Stimulated activated CD8-positive, alpha-beta memory T cell treated with anti-CD3 and anti-CD28 coated beads, Interleukin-4, amount 100 ng/mL, for 24 hours (primary cell): ENCODE data around the gene XRCC4.

Source experiments
- DNase-seq: peaks from one replicate; pipeline ENCODE4 v3.0.0-alpha.2; 2020; ENCODE audit warnings: low read depth

The XRCC4 gene

GRCh38 chr5:83277154-83277553, 199.8 kb downstream of the XRCC4 start:
- no peak for DNase-seq

DNA sequence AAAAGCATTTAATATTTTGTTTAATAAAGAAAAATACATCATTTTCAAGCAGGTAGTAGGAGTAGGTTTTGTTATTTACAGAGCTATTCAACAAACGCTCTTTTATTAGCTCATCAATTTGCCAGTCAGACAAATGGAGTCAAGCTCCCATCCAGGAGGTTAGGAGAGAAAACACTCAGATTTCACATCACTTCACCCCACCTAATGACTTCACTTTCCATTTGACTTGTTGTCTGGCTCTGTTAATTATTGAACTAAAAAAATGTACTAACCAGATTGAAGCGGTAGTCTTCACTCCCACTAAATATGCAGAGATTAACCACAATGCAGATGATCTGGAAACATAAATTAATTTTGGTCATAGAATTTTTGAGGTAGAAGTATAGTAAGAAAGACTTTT, 200.6 kb downstream of the XRCC4 start:
- DNase-seq, result no peak

DNA sequence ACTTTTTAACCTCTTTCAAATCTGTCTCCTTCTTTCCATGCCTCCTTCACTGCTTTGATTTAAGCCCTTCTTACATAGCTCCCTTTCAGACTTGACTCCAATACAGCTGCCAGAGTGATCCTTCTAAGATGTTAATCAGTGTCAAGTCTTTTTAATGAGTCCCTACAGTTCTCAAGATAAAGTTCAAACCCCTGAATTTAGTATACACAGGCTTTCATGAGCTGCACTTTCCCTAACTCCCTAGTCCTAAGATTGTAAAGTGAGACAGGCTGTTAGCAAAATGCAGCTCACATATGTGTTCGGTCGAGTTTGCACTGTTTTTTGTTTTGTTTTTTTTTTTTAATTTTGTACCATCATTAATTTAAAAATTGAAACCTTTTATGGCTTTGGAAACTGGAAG, 203.8 kb downstream of the XRCC4 start:
- no peak for DNase-seq

GRCh38 chr5:83281658-83282057, 204.3 kb downstream of the XRCC4 start:
- DNase-seq, result no peak

- no peak for DNase-seq
These were observed 206.4 kb downstream of the XRCC4 start for GRCh38 chr5:83283761-83284160.

- DNase-seq, result no peak
These were observed 208.5 kb downstream of the XRCC4 start for GRCh38 chr5:83285661-83286398.

DNA sequence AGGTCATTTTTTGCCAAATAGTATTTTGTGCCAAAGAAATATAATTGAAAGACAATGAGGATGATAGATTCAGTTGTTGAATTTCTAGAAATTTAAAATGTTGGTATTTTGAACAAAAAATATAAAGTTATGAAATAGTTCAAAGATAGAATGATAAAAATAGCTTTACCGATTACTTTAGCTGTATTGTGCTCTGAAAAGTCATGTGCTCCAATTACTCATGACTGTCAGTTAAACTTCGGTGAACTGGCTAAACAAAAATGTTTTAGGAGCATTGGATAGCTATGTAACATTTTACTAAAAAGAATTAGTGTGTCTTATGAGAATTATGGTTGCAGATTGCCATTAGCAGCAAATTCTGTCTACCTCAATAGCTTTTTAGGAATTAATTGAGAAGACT, 216.9 kb downstream of the XRCC4 start:
- DNase-seq, result no peak

DNA sequence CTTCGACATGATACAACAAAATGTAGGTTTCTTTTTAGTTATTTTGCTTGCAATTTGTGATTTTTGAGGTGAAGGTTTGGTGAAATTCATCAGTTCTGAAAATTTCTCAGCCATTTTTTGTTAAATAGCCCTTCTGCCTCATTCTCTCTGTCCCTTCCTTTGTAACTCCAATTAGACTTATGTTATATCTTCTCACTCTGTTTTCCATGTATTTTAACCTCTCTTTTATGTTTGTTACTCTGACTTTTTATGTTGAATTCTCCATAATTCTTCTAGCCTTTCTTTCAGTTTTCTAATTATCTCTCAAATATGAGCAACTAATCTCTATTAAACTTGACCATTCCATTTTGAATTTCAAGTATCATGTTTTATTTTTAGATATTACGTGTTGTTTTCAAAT, 222.0 kb downstream of the XRCC4 start:
- no peak for DNase-seq

DNA sequence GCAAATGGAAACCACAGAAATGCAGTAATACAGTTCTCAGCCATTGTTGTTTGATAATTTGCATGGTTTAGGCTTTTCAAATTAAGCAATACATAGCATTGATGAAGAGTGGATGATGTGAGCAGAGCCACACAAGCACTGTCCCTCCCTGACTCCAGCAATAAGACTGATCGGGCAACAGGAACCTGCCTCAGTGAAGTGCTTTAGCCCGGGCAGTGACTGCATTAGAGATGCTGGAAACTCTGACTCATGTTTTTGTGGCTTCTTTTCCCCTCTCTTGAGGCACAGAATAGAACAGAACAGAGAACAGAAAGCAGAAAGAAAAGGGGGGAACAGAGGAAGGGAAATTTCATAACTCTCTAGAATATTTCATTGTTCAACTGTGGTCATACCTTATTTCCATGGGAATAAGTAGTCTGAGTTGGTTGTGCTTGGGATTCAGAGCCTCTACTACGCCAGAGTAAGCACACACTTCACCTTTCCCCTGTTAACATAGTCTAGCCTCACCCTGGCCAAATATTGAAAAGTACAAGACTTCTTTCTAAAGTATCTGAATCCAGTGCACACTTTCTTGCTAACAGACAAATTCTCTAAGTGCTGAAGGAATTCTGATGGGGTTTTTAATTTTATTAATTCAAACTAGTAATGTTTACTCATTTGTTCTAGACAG, 229.4 kb downstream of the XRCC4 start:
- DNase-seq, result no peak

DNA sequence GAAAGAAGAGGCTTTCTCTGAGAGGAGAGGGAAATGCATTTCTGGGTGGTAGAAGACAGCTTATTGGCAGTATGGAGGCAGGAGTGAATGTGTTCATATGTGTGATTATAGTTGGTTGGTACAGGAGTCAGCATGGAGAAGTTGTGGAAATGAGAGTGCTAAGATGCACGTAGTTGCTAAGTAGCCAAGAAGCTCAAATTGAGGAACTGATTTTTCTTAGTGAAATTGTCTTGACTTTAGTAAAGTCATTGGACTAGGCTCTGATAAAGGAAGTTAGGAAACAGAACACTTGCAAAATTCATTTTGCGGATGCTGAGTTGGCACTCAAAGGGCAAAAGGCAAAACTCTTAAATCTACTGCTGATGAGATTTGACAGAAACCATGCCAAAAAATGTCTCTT, 235.3 kb downstream of the XRCC4 start:
- no peak for DNase-seq

DNA sequence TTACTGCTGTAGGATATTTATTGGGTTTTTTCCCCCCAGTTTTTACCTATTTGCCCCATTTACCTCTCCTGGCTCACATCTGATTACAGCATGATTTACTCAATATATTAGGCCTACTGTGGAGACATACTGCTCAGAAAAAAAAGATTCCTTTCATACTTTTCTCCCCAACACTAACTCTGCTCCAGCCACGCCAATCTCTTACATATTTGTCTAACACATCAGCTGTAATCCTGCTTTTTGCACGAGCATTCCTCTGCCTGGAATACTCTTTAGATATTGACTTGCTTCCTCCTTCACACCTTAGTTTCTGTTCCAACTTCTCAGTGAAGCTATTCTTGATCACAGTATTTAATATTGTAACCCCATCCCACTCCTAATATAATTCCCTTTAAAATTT, 236.1 kb downstream of the XRCC4 start:
- DNase-seq, result no peak

DNA sequence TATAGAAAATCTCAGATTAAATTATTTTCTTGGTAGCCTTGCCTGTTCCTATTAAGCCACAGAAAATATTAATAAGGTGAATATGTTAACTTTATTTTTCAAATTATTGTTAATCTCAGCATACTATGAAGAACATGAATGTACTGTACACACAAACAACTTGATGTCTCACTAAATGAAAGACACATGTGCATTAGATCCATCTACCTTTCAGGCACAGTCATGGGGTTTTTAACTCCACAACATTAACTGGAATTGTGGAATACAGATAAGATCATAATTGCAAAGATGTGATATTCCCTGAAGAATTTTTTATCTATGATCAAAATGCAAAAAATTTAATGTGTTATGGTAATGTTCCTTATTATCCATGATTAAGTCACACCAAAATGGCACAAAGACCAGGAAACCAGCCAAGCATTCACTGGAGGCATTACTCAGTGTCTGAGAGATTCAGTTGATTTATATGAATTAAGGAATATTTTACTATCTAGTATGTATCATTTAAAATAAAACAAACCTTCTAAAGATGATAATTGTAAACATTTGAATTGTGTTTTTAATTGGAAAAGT, 244.2 kb downstream of the XRCC4 start:
- DNase-seq, result no peak

- no peak for DNase-seq
These were observed 245.1 kb downstream of the XRCC4 start for GRCh38 chr5:83322273-83322924.

- DNase-seq, result no peak
These were observed 246.3 kb downstream of the XRCC4 start for GRCh38 chr5:83323557-83324180.

DNA sequence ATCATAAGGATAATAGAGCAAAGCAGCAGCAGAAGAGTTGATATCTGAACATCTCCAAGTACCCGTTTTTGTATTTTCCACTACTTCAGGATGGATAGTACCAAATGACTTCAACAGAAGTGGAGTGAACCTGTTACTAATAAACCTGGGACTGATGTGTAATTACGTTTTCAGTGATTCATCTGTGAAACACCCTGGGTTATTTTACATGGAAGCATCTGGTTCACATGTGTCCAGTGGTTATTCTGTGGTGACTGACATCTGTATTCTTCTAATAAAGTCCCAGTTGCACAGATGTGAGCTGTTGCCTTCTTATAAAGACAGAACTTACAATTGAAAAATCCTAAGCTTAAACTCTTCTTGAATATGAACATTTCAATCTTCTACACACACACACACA, 254.5 kb downstream of the XRCC4 start:
- DNase-seq, result no peak

DNA sequence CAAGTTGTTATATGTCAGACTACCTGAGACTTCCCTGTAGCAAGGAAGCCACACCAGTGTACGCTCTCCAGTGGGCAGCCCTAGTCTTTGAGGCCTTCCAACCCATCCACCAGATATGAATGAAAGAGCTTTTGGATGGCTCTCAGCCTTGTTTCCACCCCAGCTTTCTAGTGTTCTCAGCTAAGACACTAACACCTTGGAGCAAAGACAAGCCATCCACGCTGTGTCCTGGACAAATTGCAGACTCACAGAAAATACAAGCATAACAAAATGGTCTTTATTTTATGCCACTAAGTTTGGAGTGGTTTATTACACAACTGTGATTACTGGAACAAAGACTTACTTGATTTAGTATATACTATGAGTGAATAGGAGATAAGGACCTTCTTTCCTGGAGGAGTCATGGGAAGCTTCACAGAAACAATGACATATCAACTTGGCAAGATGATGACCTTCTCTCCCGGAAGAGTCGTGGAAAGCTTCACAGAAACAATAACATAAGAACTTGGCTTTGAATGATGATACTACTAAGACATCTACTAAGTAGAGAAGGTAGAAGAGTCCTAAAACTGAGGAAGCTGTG, 260.2 kb downstream of the XRCC4 start:
- no peak for DNase-seq

DNA sequence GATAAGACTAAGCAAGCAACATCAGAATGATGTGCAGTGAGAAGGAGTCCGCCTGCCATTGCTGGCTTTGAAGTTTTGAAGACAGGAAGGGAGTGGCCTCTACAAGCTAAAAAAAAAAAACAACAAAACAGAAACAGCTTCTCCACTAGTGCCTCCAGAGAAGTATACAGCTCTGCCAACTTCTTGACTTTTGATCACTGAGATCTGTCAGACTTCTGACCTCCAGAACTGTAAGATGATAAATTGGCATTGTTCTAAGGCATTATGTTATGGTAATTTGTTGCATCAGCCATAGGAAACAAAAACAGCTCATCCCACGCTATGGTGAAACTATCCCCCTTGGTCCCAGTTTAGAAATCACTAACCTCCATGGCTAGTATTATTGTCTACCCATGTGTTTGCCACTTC, 263.2 kb downstream of the XRCC4 start:
- DNase-seq, result no peak

GRCh38 chr5:83341815-83342334, 264.5 kb downstream of the XRCC4 start:
- DNase-seq, result no peak

DNA sequence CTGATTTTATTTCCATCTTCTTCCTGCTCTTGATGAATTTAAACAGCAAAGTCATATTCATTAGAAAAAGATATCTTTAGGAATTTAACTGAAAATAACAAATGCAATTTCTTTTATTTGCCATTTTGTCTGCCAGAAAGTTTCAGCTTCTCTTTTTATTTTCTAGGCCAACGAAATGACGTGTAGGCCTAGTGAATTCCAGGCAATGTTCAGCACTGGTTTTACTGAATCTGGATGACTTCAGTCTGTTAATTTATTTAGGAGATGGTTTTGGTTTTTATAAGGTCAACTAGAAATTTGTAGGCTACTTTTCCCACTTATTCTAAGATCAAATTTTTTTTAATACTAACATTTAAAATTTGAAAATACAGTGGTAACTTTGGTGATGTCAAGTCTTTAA, 265.1 kb downstream of the XRCC4 start:
- no peak for DNase-seq

DNA sequence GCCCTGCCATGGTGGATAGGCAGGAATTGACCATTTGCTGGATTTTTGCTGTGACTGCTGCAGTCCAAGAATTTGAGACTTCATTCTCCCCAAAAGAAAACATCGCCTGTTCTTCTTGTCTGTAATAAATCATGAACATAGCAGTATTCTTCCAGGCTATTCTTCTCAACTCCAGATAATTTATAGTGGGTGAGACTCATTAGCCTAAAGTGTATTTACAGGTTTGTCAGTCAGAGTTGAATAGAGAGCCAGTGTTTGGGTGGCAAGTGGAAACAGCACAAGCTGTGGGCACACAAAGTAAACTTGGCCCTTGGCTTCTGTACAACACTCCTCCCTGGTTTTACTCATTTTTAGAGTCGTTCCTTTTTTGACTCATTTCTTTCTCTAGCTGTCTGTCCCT, 266.0 kb downstream of the XRCC4 start:
- no peak for DNase-seq

DNA sequence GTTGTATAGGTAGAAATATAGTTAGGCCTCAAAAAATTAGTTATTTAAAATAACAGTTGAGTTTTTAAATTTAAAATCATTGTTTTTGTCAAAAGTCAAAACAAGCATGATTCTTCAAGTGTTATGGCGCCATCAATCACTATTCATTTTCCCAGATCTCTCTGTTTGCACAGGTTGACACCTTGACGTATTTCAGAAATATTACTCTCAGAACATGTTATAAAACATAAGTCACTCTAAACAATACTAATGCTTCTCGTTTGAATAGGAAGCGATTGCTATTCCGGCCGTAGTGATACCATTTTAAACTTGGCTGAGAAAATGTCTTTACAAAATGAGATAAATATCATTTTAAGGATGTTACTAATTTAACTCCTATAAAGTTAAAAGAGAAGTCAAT, 268.1 kb downstream of the XRCC4 start:
- no peak for DNase-seq

DNA sequence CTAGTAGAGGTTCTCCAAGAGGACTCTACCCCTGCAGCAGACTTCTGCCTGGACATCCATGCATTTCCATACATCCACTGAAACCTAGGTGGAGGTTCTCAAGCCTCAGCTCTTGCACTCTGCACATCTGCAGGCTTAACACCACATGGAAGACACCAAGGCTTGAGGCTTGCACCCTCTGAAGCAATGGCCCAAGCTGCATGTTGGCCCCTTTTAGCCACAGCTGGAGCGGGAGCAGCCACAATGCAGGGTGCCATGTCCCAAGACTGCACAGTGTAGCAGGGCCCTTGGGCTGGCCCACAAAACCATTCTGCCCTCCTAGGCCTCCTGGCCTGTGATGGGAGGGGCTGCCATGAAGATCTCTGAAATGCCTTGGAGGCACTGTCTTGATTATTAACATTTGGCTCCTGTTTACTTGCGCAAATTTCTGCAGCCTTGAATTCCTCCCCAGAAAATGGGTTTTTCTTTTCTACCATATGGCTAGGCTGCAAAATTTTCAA, 271.0 kb downstream of the XRCC4 start:
- DNase-seq, result no peak
